Fibroblast of skin of left biceps (primary cell): ENCODE results near the gene UGT8.
"Not testable (repeated sequence)": the region's sequence is repeated elsewhere in the genome, so short reads cannot be mapped to it uniquely, and the experiment has no call there.

Source experiments
- DNase-seq, 2 experiments: peaks; one replicate each; pipeline ENCODE4 v3.0.0-alpha.2; 2013; ENCODE audit warnings: low read depth in 2 of 2

UGT8 gene

DNA sequence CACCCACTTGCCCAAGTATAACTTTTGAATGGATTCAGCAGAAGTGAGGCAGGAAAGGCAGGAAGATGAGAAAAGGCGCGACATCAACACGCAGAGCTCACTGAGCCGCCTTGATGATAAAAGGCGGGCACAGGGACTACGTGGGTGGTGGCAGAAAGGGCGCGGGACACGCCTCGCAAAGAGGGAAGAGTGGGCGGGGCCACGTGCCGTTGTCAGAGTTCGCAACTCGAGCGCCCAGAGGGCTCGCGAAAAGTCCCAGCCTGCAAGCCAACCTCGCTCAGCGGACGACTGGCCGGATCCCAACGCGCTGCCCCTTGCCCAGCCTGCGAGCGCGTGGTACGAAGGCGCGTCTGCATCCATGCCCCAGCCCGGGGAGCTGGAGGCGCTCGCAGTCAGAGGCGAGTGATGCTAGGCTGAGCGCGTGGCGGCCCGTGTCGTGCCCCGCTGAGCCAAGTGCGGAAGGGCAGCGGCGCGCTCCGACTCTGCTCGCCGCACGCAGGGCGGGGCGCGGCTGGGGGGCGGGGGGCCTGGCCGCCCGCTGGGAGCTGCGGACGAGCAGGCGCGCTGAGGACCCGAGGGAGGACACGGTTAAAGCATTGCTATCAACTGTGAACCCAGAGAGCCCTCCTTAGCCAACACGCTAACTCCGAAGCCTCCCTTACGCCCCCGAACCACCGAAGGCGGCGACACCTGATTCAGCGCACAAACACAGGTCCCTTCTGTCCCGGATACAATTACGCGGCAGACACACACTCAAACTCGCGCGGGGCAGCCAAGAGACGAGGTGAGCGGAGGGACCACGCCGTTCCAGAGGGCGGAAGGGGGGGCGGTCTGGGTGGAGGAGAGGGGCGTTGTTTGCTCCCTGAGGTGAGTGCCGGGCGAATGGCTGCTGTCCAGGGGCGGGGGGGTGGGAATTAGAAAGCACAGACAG lies at the start of gene UGT8:
Gene UGT8 (plus strand): TSS at position 617 of the 931 bp plus-strand sequence. CDS start 24,074 bp downstream, outside the sequence.
- no peak for DNase-seq

- DNase-seq = no peak
These were observed 49.0 kb upstream of the UGT8 start for GRCh38 chr4:114549638-114550037.

DNA sequence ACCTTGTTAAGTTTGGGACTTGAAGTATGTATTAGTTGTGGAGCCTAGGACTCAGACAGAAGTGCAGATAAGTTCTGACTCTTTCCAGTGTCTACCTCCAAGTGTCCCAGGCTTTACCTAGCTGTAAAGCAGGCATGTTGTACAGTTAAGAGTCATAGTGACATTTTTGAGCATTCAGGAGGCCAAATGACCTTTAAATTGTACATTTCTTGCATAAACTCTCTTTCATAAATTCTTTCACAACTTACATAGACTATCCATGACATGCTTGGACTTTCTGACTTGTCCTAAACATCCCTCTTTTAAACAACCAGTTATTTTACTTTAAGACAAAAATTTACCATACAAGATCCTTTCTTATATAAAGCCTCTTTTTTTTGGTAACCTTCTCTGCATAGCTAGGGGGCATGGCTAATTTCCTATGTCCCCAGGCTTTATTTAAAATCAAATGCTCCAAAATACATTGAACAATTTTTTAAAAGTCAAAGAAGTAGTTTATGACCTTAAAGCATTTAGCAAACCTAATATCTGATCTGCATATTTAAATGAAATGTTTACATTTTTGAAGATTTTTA lies 40.1 kb upstream of the UGT8 start:
- no peak for DNase-seq

- no peak for DNase-seq
These were observed 37.0 kb upstream of the UGT8 start for GRCh38 chr4:114561590-114561989.

DNA sequence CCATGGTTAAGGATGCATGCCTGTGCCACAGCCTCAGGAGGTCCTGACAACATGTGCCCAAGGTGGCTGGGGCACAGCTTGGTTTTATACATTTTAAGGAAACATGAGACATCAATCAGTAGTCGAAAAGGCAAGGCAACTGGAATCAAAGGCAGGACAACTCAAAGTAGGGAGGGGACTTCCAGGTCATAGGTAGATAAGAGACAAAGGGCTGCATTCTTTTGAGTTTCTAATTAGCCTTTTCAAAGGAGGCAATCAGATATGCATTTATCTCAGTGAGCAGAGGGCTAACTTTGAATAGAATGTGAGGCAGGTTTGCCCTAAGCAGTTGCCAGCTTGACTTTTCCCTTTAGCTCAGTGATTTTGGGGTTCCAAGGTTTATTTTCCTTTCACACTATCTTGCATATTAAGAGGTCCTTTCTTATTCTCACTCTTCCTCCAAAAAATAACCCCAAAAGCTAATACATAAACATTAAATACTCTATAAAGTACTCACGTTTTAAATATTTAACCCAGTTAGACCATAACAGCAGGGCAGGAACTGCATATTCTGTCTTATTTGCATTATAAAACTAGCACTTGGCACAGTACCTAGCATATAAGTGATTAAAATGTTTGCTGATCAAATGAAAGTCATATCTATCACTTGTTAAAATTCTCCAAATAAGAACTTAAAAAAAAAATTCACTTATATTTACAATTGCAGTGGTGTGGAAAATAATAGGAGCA lies 36.3 kb upstream of the UGT8 start:
- DNase-seq = no peak

DNA sequence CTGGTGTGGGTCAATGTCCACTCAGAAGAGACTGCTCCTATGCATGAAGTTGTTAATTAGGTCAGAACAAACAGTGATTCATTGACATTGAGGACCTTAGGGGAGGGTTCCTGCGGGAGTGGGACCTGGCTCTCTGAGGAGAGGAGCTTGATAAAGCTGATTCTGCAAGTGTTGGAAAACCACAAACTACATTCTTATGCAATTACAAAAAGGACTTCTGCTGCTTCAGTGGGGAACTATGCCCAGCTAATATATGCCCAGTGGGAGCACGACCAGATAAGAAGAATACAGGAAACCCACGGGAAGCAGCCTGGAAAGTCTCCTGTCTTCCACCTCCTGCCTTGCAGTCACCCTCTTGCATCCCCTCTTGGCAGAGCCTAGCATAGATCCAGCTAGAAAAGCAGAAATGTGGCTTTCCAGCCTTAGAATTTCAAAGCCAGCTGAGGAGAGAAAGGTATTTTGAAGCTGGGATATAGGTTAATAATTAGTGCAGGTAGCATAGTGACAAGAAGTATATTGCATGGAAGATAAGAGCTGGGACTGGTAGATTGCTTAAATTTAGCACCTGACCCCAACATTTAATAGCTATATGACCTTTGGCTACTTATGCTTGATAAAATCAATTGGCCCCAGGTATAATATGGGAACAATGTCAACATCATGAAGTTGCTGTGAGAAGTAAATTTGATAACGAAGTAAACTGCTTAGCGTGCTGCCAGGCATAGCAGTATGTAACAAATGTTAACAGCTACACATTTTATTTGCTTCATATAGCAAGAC lies 34.9 kb upstream of the UGT8 start:
- DNase-seq = no peak

DNA sequence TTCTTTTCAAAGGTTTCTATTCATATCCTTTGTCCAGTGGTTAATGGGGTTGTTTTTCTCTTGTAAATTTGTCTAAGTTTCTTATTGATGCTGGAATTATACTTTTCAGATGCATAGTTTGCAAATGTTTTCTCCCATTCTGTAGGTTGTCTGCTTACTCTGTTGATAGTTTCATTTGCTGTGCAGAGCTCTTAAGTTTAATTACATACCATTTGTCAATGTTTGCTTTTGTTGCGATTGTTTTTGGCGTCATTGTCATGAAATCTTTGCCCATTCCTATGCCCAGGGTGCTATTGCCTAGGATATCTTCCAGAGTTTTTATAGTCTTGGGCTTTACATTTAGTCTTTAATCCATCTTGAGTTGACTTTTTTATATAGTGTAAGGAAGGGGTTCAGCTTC lies 21.2 kb upstream of the UGT8 start:
- no peak for DNase-seq

GRCh38 chr4:114582621-114583020 lies 16.0 kb upstream of the UGT8 start:
- DNase-seq = no peak

- DNase-seq = no peak
These were observed 10.3 kb upstream of the UGT8 start for GRCh38 chr4:114588305-114588704.

- not testable (repeated sequence) for DNase-seq
These were observed 8.2 kb upstream of the UGT8 start for GRCh38 chr4:114590360-114590759.

GRCh38 chr4:114593526-114593925 lies 5.1 kb upstream of the UGT8 start:
- no peak for DNase-seq

- no peak for DNase-seq
These were observed 3.4 kb upstream of the UGT8 start for GRCh38 chr4:114595207-114595606.

DNA sequence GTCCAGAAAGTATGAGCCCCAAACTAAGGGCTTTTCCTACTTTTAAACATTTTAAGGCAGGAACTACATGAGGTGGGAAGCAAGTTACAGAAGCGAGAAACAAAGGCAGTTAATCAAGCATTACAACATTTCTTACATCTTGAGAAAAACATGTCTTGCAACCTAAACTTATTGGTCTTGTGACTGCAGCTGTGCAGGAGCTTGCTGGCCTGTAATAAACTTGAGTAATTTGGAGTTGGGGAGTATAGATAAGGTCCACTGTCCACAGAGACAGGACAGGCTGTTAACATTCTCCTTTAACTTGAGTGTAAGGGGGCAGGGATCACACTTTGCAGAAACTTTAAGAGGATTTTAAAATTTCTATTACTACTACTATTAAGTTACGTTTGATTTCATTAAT lies 2.7 kb upstream of the UGT8 start:
- DNase-seq = no peak

- DNase-seq = no peak
These were observed 1.0 kb upstream of the UGT8 start for GRCh38 chr4:114597410-114598115.

DNA sequence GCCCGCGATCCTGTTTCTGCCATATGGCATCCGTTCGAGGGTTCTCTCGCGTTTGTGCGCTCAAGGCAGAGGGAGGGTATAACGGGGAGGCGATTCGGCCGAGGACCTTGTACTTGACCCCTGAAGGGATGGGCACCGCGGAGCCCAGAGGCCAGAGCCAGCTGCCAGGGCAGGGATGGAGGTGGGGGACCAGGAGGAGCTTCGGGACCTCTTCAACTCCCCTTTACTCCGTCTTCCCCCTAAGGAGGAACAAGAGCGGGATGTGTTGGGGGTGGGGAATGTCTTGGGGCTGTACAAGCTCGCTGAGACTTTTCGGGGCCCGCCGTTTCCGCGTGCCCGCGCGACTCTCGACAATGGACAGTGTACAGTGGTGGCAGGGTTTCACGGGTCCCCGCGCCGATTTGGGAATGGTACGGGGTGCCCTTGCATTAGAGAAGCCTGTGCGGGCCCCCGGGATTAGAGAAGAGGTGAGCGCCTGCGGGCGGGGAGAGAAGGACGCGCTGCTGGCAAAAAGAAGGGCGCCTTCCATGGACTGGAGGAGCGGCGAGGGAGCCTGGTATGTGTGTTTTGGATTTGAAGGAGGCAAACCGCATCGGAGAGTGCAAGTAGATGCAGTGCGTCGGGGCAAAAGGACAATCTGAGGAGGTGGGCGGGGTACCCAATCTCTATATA lies 760 bp downstream of the UGT8 start:
- no peak for DNase-seq

- DNase-seq = no peak
These were observed 1.4 kb downstream of the UGT8 start for GRCh38 chr4:114599903-114600552.

GRCh38 chr4:114600672-114601071 lies 2.1 kb downstream of the UGT8 start:
- no peak for DNase-seq

- no peak for DNase-seq
These were observed 2.9 kb downstream of the UGT8 start for GRCh38 chr4:114601304-114602052.

DNA sequence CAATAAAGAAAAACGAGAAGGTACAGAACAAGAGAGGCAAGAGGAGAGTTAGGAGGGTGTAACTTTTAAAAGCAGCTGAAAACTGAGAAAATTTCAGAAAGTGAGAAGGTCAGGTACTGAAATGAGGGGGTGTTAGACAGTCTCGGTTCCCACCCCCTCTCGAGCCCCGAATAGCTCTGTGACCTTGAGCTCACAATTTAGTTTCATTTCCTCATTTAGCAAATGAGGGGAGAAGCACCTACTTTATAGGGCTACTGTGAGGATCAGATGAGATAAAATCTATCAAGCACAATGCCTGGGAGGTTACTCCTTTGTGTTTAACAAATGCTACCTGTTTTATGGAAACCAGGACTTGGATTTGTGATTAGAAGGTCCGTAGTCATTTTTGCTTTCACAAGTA lies 4.9 kb downstream of the UGT8 start:
- DNase-seq = no peak
